HG02973 (cell line): ENCODE data around the gene CEP128.

Source experiments
- ATAC-seq: cut with Tn5 transposase; IDR thresholded peaks from one replicate; pipeline ENCODE4 v1.9.1; 2021; ENCODE audit warnings: moderate library complexity; ENCODE audit not compliant: unreplicated experiment

Gene CEP128

GRCh38 chr14:80621701-80622100, 319.8 kb downstream of the CEP128 start:
- peak; percentile 97 for ATAC-seq

DNA sequence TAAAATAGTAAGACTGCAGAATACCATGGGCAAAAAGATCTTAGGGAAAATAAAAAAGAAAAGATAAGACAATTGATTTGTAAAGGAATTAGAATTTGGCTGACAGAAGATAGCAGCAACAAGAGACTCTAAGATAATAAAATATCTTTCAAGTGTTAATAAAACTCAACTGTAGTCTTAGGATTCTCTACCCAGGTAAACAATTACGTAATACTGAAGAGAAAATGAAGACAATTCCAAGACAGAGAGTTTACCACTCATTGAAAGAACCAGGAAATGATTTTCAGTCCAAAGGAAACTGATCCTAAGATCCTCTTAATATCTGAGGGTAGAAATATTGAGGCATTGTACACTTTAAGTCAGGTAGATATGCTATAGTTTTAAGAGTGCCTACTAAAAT, 321.1 kb downstream of the CEP128 start:
- no peak for ATAC-seq

GRCh38 chr14:80618751-80619329, 322.7 kb downstream of the CEP128 start:
- no peak for ATAC-seq

GRCh38 chr14:80615831-80616230, 325.7 kb downstream of the CEP128 start:
- ATAC-seq: peak; percentile 87

- no peak for ATAC-seq
Observed at GRCh38 chr14:80609055-80609454, 332.5 kb downstream of the CEP128 start.

GRCh38 chr14:80608563-80608962, 333.0 kb downstream of the CEP128 start:
- no peak for ATAC-seq

GRCh38 chr14:80607430-80608190, 333.9 kb downstream of the CEP128 start:
- no peak for ATAC-seq

DNA sequence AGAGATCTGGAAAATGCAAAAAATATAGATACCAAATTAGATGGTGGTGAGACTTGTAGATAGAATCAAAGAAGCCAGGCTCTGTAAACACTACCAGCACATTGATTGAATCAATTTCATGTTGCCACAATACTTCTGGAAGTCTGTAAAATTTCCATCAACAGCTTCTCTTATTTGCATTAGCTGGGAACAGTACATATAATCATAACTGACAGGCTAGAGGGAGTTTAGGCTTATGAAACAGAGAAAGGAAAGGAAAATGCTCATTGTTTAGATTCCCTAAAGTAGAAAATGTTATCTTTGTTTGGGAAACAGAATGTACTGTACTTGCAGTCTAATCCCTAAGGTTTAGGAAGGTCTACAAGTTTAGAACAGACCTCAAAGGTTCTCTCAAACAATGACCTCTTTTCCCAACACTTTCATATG, 335.2 kb downstream of the CEP128 start:
- ATAC-seq: no peak

DNA sequence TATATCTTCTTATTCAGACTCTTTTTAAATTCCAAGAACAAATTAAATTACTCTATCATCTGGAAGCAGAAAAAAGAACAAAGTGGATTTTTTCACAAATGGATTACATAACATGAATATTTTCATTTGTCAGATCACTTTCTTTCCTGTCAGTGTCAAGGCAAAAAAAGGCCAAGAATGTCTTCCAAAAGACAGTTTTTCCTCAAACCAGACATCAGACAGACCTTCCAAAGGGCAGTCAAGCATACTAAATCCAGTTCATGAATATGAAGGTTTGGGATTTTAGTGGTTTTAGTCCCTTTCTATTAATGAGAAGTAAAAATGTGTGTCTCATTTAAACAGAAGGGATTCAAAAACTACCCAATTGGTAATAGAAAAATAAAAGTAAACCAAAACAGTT, 336.0 kb downstream of the CEP128 start:
- no peak for ATAC-seq

DNA sequence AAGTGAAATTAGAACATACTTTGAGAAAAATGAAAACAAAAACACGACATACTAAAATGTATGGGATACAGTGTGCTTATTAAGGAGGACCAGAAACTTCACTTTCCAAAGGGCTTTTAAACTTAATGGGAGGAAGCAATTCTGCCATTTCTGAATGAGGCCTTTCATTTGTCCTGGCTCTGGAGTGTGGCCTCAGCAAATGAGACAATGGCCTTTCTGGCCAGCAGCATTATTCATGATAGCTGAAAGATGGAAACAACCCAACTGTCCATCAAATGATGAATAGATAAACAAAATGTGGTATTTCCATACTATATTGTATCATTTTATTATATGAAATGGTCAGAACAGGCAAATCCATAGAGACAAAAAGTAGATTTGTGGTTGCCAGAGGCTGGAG, 338.6 kb downstream of the CEP128 start:
- ATAC-seq: no peak

DNA sequence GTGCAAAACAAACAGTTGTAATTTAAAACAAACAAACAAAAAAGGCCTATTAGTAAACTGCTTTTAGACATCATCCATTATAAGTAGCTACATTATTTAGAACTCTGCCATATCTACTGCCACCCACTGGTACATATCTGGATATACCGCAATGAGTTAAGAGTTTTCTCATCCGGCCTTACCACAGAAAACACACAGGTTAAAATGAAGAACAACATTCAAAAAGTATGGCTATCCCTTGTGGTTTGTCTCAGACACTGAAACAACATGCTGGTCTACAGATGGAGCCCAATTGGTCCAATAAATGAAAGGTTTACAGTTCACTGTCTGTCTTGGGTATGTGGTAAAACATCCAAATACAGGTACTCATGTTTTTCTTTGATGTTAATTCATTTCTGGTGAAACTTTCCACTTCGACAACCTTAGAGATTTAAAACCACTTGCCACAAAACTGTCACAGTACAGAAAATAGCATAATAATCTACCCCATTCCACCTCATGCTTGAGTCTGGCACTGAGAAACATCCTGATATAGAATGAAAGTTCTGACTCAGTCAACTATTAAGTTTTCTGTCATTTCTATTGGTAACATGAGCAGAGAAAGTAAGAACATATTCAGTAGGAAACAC, 354.3 kb downstream of the CEP128 start:
- peak; percentile 93 for ATAC-seq

DNA sequence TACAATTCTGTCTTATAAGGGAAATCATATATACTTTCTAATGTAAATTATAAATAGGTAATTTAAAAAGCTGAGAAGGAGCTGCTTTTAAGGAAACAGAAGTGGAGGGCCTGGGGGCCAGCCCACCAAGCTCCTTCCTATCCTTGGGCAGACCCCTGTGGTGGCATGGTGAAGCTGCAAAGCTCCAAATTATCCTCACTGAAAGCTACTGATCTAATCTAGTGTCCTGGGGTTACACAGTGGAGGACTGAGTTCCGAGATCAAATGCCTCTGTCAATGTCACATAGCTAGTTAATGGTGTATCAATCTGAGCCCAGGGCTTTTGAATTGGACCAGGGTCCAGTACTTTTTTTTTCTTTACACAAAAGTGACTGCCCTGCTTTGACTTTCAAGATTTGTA, 355.4 kb downstream of the CEP128 start:
- ATAC-seq: no peak

DNA sequence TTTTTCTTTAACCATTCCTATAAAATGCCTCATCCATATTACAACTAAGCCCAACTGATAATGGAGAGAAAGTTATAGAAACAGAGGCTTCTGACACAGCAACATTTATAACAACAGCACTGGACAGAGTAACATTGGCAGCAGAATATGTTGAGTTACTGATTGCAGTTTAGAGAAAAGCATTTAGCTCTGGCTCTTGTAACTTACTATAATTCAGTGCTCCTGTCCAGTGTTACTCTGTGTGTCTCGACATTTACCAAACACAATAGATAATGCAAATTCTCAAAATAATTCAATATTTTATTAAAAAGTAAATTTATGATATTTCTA, 356.1 kb downstream of the CEP128 start:
- ATAC-seq: no peak

DNA sequence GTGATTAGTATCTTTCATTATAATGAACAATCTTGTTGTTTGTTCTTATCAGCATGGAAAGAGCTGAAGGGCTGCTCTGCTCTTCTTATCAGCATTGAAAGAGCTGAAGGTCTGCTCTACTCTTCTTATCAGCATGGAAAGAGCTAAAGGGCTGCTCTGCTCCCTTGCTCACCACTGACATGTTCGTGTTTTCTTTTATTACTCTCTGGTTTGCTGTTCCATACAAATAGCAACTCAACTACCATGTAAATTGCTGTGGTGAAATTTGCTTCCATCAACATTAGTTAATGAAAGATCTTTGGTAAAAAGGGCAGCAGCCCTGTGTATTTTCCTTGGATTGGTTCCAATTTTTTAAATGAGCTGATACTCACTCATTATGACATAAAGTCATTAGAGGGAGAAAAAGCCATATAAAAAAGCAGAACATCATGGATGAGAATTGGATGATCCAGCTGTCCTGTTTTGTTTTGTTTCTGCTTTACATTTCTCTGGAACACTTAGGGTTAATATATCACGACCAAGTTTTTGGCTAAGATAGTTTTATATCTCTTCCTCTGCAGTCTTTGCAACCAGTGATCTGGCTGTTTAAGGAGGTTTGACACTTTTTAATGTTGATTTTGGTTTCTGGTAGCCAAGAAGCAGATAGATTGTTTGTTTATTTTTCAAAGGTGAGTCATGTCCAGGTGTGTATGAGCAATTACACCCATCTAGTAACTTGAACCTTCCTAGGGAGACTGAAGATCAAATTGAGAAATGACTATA, 356.6 kb downstream of the CEP128 start:
- ATAC-seq: no peak

- ATAC-seq: no peak
Observed at GRCh38 chr14:80577599-80577998, 363.9 kb downstream of the CEP128 start.

DNA sequence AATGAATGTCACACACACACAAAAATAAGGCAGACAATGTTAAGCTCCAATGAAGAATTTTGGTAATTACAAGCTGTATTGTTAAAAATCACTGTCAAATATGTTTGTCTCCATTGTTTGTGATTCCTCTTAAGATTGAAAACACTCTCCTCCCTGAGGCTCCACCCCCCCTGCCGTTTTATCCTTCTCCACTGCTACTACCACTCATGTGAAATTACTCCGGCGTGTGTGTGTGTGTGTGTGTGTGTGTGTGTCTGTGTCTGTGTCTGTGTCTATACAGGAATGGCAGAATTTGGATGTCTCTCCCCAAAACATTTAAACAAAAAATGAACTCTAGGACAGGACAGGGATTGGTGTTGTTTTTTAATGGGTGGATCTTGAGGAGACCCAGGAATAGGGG, 365.1 kb downstream of the CEP128 start:
- no peak for ATAC-seq

- ATAC-seq: peak; percentile 75
Observed at GRCh38 chr14:80575763-80576162, 365.8 kb downstream of the CEP128 start.

- no peak for ATAC-seq
Observed at GRCh38 chr14:80572666-80573065, 368.9 kb downstream of the CEP128 start.

GRCh38 chr14:80570930-80571298, 370.6 kb downstream of the CEP128 start:
- no peak for ATAC-seq

DNA sequence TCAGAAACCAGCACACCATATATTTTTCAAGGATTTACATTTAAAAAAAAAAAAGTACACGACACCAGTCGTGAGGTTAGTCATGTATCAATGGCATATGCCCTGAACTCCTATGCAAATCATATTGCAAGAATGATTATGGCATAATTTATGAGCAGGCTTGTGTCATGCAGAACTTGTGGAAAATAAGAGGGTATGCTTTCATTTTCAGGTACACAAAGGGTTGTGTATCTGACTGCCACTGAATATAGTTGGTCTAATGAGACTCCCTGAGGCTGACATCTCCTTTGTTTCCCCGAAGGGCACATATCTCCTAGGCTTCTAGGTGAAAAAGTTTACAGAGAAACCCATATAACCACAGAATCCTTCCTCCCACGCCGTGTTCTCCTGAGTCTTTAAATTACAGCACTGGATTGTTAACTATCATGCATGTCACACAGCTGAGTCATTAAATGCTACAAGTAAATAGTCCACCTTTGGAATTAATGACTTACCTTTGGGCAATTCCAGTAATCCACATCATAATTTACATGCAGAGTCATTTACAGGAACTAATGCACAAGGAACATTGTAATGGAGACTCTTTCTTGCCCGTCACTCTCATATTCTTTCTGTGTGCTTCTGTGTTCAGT, 373.5 kb downstream of the CEP128 start:
- ATAC-seq: peak; percentile 58

- ATAC-seq: no peak
Observed at GRCh38 chr14:80565001-80565400, 376.5 kb downstream of the CEP128 start.
